ENCODE data around the gene CLDN16.

- TF ChIP-seq NR3C1 (CRISPR knock-in tag; conservative IDR thresholded peaks at IDR 0.05; ENCODE audit: low read depth) = no peak
- no peak for TF ChIP-seq CTCF (IDR thresholded peaks at IDR 0.05)
Measured at GRCh38 chr3:190357468-190357867, 30.5 kb upstream of the CLDN16 start.

Measured in WTC11 (cell line).